ENCODE results near the gene GPRC5A. TPM values are rescaled to one million over a fixed set of nuclear protein-coding genes. Genes with fewer than 3 reads are reported as not detected.

Gene GPRC5A
- total and polyA plus RNA-seq, 2 of the 4 experiments (the other 2 are of a cell fraction): 49.6 to 201 TPM

DNA sequence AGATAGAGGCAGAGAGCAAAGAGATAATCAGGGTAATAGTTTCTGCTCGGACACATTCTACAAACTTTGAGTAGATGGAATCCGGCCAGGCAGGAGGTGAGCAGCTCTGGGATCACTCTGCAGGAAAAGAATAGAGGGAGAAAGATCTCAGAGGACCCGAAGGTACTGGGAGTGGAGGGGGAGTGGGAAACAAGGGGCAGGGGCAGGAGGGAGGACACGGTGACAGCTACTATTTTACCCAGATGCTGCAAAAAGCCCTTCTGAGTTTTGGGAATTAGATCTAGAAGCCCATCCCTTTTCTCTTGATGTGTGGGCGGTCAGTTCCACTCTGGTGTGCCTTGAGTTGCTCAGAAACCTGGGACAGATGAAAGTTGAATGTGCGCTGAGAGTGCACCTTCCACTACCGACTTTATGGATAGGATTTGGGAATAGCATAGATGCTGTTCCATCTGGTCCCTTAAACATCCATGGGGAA lies 556 bp downstream of the GPRC5A start:
- intact Hi-C loops (cut with micrococcal nuclease) (loop anchor here (1.0 to 2.0 kb wide), 2 partner anchors 22 to 55 kb away; no protein-coding TSS in a partner anchor), in situ Hi-C loops (cut with MboI; ENCODE audit: low sequenced_read_pairs) (no loop called here), dilution Hi-C loops (cut with HindIII; ENCODE audit: low sequenced_read_pairs, unreplicated experiment) (no loop called here)
- Histone ChIP-seq H3K27ac (ENCODE audit: insufficient read depth, low read length) (peak overlapping the region; percentile 78), H4K91ac (ENCODE audit: insufficient read depth, low read depth, low read length) (peak overlapping the region; percentile 58), H3K27me3 (ENCODE audit: control insufficient read depth, insufficient read depth, low read length) (no peaks in the 10 kb centered on the region), H2AK9ac (replicated peaks; ENCODE audit: low read depth, low read length, poor library complexity) (peak overlapping the region; percentile 38), H3K4me2 (ENCODE audit: low read depth, low read length) (peak overlapping the region; percentile 80), H2BK5ac (ENCODE audit: low read depth, low read length, poor library complexity, severe bottlenecking) (peak overlapping the region; percentile 87), H2AFZ (replicated peaks; ENCODE audit: low read length, poor library complexity) (no peak overlapping the region), H3K18ac (ENCODE audit: low read depth, low read length) (peak overlapping the region; percentile 34), H3K36me3 (ENCODE audit: control insufficient read depth, insufficient read depth, low read length) (peaks cover 4% of the 10 kb centered on the region; the same call in 1 of the 2 replicates), H4K8ac (ENCODE audit: low read depth in 2 of 2, low read length in 2 of 2) (peak overlapping the region; percentile 47 to 69; a peak in 3 of 4 replicates), H3K9me1 (ENCODE audit: insufficient read depth, low read length) (peaks cover 12% of the 10 kb centered on the region), H3K4ac (ENCODE audit: low read depth, low read length) (peak overlapping the region; percentile 59), H2BK120ac (ENCODE audit: low read depth, low read length) (peak overlapping the region; percentile 88), H3K79me1 (ENCODE audit: low read depth in 1 of 2, low read length in 2 of 2) (peaks cover 10 to 48% of the 10 kb centered on the region in 2 experiments; a peak in 3 of 4 replicates), H4K5ac (ENCODE audit: low read depth, low read length) (peak overlapping the region; percentile 17; the same call in 1 of the 2 replicates), H3K56ac (ENCODE audit: extremely low read depth, insufficient read depth, low read length) (peak overlapping the region; percentile 62; the same call in 1 of the 2 replicates), H2BK15ac (ENCODE audit: low read depth, low read length) (peak overlapping the region; percentile 48; the same call in 1 of the 3 replicates), H3K9me3 (ENCODE audit: control insufficient read depth, insufficient read depth, low read length) (no peaks in the 10 kb centered on the region), H3K4me1 (ENCODE audit: control insufficient read depth, insufficient read depth, low read length) (peaks cover 10% of the 10 kb centered on the region), H4K20me1 (ENCODE audit: insufficient read depth, low read length) (peaks cover 12% of the 10 kb centered on the region; the same call in 1 of the 2 replicates), H2AK5ac (ENCODE audit: low read depth, low read length) (peak overlapping the region; percentile 67; the same call in 1 of the 2 replicates), H3K14ac (replicated peaks; ENCODE audit: low read depth, low read length) (peak overlapping the region; percentile 62), H3K23ac (ENCODE audit: low read depth, low read length) (peak overlapping the region; percentile 39; the same call in 1 of the 2 replicates), H3K9ac (ENCODE audit: low read depth, low read length) (peak overlapping the region; percentile 86), H3K4me3 (ENCODE audit: insufficient read depth, low read depth, low read length) (peak overlapping the region; percentile 72), H2BK20ac (ENCODE audit: low read depth, low read length) (peak overlapping the region; percentile 16)
- ATAC-seq (ENCODE audit: low read depth) (0 out of 2 replicates have a peak, but pooled peaks have one; percentile 1), DNase-seq (no peak)
- no TSS peak for BruUV-seq (replicated peaks)
- WGBS, 2 experiments (ENCODE audit: extremely low coverage in 2 of 2, insufficient read length in 1 of 2): 53% methylated on average over 3 of the region's 7 CpGs; no CpG with 5 or more reads in 1 of the 2 experiments
- ChIA-PET CTCF (interaction anchor here (1.1 to 1.2 kb wide), 3 partner anchors 64 to 104 kb away, joined by 3 to 4 read pairs (median 4); no protein-coding TSS in a partner anchor), POLR2A (ENCODE audit: unreplicated experiment) (interaction anchor here (0.6 kb wide), 1 partner anchor 24 kb away, joined by 3 read pairs; no protein-coding TSS in a partner anchor)
- TF ChIP-seq MAFK (IDR thresholded peaks at IDR 0.05; ENCODE audit: low read depth, low read length): no peak
- no peak for TF ChIP-seq RFX5 (IDR thresholded peaks at IDR 0.05; ENCODE audit: low read depth, low read length)
- no peak for TF ChIP-seq FOS (IDR thresholded peaks at IDR 0.05; ENCODE audit: low read depth, low read length)
- TF ChIP-seq USF2 (IDR thresholded peaks at IDR 0.05; ENCODE audit: low read depth, low read length): no peak
- TF ChIP-seq CHD1 (IDR thresholded peaks at IDR 0.05; ENCODE audit: low read depth, low read length): no peak
- TF ChIP-seq RAD21 (IDR thresholded peaks at IDR 0.05; ENCODE audit: low read length): no peak
